Neural crest cell (in vitro differentiated cells): Measurements from ENCODE around the gene FBXL17. TPM values are rescaled to one million over a fixed set of nuclear protein-coding genes. Genes with fewer than 3 reads are reported as not detected.
"Not testable (repeated sequence)": the region's sequence is repeated elsewhere in the genome, so short reads cannot be mapped to it uniquely, and the experiment has no call there.

ENCODE experiments used
- DNase-seq: peaks from one replicate; pipeline ENCODE4 v3.0.0; 2021; ENCODE audit warnings: low read depth, mixed read lengths, low spot score
- H3K27ac Mint-ChIP-seq: one replicate; pipeline ENCODE4 v1.8.0; 2021; ENCODE audit warnings: mild to moderate bottlenecking, mixed read lengths; ENCODE audit not compliant: unreplicated experiment
- H3K27me3 Mint-ChIP-seq: 2 replicates; pipeline ENCODE4 v1.8.0; 2021; ENCODE audit warnings: low read depth, mild to moderate bottlenecking, mixed read lengths
- H3K36me3 Mint-ChIP-seq: 2 replicates; pipeline ENCODE4 v1.8.0; 2021; ENCODE audit warnings: low read depth, mild to moderate bottlenecking, mixed read lengths
- H3K4me1 Mint-ChIP-seq: 2 replicates; pipeline ENCODE4 v1.8.0; 2021; ENCODE audit warnings: mixed read lengths
- H3K4me3 Mint-ChIP-seq: one replicate; pipeline ENCODE4 v1.8.0; 2021; ENCODE audit warnings: mild to moderate bottlenecking, mixed read lengths
- H3K9me3 Mint-ChIP-seq: 2 replicates; pipeline ENCODE4 v1.8.0; 2021; ENCODE audit warnings: mixed read lengths
- total RNA-seq: library from RNA; stranded (reverse); gene quantifications from 2 replicates; pipeline ENCODE4 v1.2.1, GENCODE V29; 2021
- TF ChIP-seq, protein P1 (sequence below): fragments of 200-600 bp; sonication (generic); conservative IDR thresholded peaks from 2 replicates; pipeline ENCODE4 v1.5.0; 2021; ENCODE audit warnings: antibody characterized with exemption, mild to moderate bottlenecking

FBXL17 gene
- total RNA-seq, 1 donor from 2014 or later, result 17.8 TPM

- TF ChIP-seq, protein P1, sequence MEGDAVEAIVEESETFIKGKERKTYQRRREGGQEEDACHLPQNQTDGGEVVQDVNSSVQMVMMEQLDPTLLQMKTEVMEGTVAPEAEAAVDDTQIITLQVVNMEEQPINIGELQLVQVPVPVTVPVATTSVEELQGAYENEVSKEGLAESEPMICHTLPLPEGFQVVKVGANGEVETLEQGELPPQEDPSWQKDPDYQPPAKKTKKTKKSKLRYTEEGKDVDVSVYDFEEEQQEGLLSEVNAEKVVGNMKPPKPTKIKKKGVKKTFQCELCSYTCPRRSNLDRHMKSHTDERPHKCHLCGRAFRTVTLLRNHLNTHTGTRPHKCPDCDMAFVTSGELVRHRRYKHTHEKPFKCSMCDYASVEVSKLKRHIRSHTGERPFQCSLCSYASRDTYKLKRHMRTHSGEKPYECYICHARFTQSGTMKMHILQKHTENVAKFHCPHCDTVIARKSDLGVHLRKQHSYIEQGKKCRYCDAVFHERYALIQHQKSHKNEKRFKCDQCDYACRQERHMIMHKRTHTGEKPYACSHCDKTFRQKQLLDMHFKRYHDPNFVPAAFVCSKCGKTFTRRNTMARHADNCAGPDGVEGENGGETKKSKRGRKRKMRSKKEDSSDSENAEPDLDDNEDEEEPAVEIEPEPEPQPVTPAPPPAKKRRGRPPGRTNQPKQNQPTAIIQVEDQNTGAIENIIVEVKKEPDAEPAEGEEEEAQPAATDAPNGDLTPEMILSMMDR, result no peak
- peaks cover 5% of the 10 kb centered on the region for H3K9me3 Mint-ChIP-seq
- H3K4me1 Mint-ChIP-seq, result no peaks in the 10 kb centered on the region
- H3K27me3 Mint-ChIP-seq, result no peaks in the 10 kb centered on the region
- no peak overlapping the region for H3K27ac Mint-ChIP-seq
- H3K4me3 Mint-ChIP-seq, result no peak overlapping the region
- no peak for DNase-seq
- peaks cover 15% of the 10 kb centered on the region for H3K36me3 Mint-ChIP-seq
These were observed 199.9 kb downstream of the FBXL17 start for GRCh38 chr5:108181975-108182374.

DNA sequence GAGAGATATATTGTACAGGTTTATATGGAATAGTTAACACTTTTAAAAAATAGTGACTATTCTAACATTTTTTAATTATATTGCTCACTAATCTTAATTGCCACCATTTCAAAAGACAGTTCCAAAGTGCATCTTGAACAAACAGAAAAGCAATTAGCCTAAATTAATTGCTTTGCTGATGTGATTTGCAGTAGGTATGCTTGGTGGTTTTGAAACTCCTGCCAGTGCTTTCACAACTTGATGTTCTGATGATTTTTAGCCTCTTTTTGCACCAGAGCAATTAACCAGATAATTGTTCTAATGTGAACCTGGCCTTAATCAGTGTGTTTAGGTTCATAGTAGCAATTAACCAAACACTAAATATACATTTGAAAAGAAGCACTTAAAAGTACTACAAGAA is 207.6 kb downstream of the FBXL17 start:
- no peak overlapping the region for H3K4me3 Mint-ChIP-seq
- no peak overlapping the region for H3K27ac Mint-ChIP-seq
- TF ChIP-seq, protein P1, result no peak
- no peak for DNase-seq
- H3K4me1 Mint-ChIP-seq, result no peaks in the 10 kb centered on the region
- H3K27me3 Mint-ChIP-seq, result no peaks in the 10 kb centered on the region
- H3K9me3 Mint-ChIP-seq, result no peaks in the 10 kb centered on the region
- H3K36me3 Mint-ChIP-seq, result peaks cover 7% of the 10 kb centered on the region

DNA sequence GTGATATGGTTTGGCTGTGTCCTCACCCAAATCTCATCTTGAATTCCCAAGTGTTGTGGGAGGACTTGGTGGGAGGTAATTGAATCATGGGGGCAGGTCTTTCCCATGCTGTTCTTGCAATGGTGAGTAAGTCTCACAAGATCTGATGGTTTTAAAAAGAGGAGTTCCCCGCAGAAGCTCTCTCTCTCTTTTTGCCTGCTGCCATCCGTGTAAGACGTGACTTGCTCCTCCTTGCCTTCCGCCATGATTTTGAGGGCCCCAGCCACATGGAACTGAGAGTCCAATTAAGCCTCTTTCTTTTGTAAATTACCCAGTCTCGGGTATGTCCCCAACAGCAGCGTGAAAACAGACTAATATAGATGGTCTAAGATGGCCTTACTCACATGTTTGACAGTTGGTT is 210.1 kb downstream of the FBXL17 start:
- TF ChIP-seq, protein P1, result no peak
- peaks cover 6% of the 10 kb centered on the region for H3K4me1 Mint-ChIP-seq
- no peak for DNase-seq
- no peaks in the 10 kb centered on the region for H3K9me3 Mint-ChIP-seq
- H3K27me3 Mint-ChIP-seq, result no peaks in the 10 kb centered on the region
- peaks cover 3% of the 10 kb centered on the region for H3K36me3 Mint-ChIP-seq
- H3K27ac Mint-ChIP-seq, result no peak overlapping the region
- no peak overlapping the region for H3K4me3 Mint-ChIP-seq

- peak overlapping the region; percentile 7 for H3K27ac Mint-ChIP-seq
- no peaks in the 10 kb centered on the region for H3K9me3 Mint-ChIP-seq
- H3K27me3 Mint-ChIP-seq, result no peaks in the 10 kb centered on the region
- H3K4me3 Mint-ChIP-seq, result no peak overlapping the region
- H3K36me3 Mint-ChIP-seq, result peaks cover 3% of the 10 kb centered on the region
- H3K4me1 Mint-ChIP-seq, result peaks cover 6% of the 10 kb centered on the region
- DNase-seq, result no peak
- TF ChIP-seq, protein P1, result no peak
These were observed 213.0 kb downstream of the FBXL17 start for GRCh38 chr5:108168915-108169314.

DNA sequence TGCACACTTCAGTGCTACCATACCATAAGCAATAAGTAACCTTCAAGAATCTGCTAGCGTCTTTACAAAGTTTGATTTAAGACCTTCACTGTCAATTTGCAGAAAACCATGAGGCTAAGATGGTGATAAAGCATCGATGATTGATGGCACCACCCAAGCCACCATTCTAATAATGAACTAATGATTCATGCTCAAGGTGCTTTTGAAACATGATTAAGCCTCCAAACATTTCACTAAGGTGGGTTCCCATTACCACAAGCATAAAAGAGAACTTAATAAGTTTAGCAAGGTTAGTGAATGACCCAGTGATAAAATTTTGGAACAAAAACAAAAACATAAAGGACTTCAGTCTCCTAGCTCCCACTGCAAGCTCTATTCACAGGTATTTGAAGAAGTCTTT is 214.7 kb downstream of the FBXL17 start:
- no peak for DNase-seq
- H3K36me3 Mint-ChIP-seq, result peaks cover 3% of the 10 kb centered on the region
- no peak overlapping the region for H3K27ac Mint-ChIP-seq
- H3K9me3 Mint-ChIP-seq, result no peaks in the 10 kb centered on the region
- no peaks in the 10 kb centered on the region for H3K27me3 Mint-ChIP-seq
- TF ChIP-seq, protein P1, result no peak
- H3K4me3 Mint-ChIP-seq, result no peak overlapping the region
- H3K4me1 Mint-ChIP-seq, result peaks cover 6% of the 10 kb centered on the region

- no peaks in the 10 kb centered on the region for H3K9me3 Mint-ChIP-seq
- no peak overlapping the region for H3K4me3 Mint-ChIP-seq
- TF ChIP-seq, protein P1, result no peak
- H3K4me1 Mint-ChIP-seq, result peaks cover 12% of the 10 kb centered on the region
- peaks cover 4% of the 10 kb centered on the region for H3K36me3 Mint-ChIP-seq
- no peak overlapping the region for H3K27ac Mint-ChIP-seq
- no peaks in the 10 kb centered on the region for H3K27me3 Mint-ChIP-seq
- no peak for DNase-seq
These were observed 217.3 kb downstream of the FBXL17 start for GRCh38 chr5:108164574-108164973.

DNA sequence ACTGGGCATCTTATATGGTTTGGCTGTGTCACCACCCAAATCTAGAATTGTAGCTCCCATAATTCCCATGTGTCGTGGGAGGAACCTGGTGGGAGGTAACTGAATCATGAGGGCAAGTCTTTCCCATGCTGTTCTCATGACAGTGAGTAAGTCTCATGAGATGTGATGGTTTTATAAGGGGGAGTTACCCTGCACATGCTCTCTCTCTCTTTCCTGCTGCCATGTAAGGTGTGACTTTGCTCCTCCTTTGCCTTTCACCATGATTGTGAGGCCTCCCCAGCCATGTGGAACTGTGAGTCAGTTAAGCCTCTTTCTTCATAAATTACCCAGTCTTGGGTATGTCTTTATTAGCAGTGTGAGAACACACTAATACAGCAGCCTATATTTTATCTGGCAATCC is 229.0 kb downstream of the FBXL17 start:
- H3K36me3 Mint-ChIP-seq, H3K9me3 Mint-ChIP-seq, H3K27me3 Mint-ChIP-seq, H3K27ac Mint-ChIP-seq, H3K4me3 Mint-ChIP-seq, H3K4me1 Mint-ChIP-seq, DNase-seq: not testable (repeated sequence)
